H1 (cell line): ENCODE data around the gene AATK. TPM values are rescaled to one million over a fixed set of nuclear protein-coding genes. Genes with fewer than 3 reads are reported as not detected.

Experiments
- CTCF ChIA-PET: fragments of 300-600 bp; sonication (Branson Sonifier 250); formaldehyde crosslinking; loops from one replicate; lab custom pipeline; 2021; ENCODE audit not compliant: partially characterized antibody; lab: Charles Lee
- POLR2A ChIA-PET: fragments of 300-600 bp; sonication (Branson Sonifier 250); formaldehyde crosslinking; loops from one replicate; lab custom pipeline; 2021; ENCODE audit warnings: inconsistent platforms; ENCODE audit not compliant: partially characterized antibody; lab: Charles Lee
- DNase-seq, 2 experiments: peaks; one replicate each; pipeline versions ENCODE4 v3.0.0 to v3.0.0-alpha.2; 2010 to 2022; ENCODE audit warnings: low spot score in 2 of 2, low read depth in 1 of 2, mixed read lengths in 1 of 2
- FAIRE-seq: peaks from 2 replicates; lab custom pipeline; 2011; peaks lifted over from hg19 to GRCh38; lab: Jason Lieb, UNC
- H2AFZ ChIP-seq: 2 replicates; pipeline ENCODE4 v1.8.1; 2012; ENCODE audit warnings: low read length, inconsistent platforms
- H2AK5ac ChIP-seq: 2 replicates; pipeline ENCODE4 v1.6.1; 2013; ENCODE audit warnings: low read depth, low read length
- H2BK120ac ChIP-seq: replicated peaks from 2 replicates; pipeline ENCODE3; 2013; ENCODE audit warnings: low read depth, low read length, inconsistent platforms
- H2BK12ac ChIP-seq: 2 replicates; pipeline ENCODE4 v1.6.1; 2013; ENCODE audit warnings: low read depth, low read length
- H2BK15ac ChIP-seq: 2 replicates; pipeline ENCODE4 v1.6.1; 2013; ENCODE audit warnings: low read length
- H2BK20ac ChIP-seq: 2 replicates; pipeline ENCODE4 v1.6.1; 2013; ENCODE audit warnings: low read length
- H2BK5ac ChIP-seq: 2 replicates; pipeline ENCODE4 v1.6.1; 2013; ENCODE audit warnings: low read depth, low read length
- H3K14ac ChIP-seq: 2 replicates; pipeline ENCODE4 v1.6.1; 2013; ENCODE audit warnings: inconsistent platforms; ENCODE audit not compliant: insufficient read length
- H3K18ac ChIP-seq: 2 replicates; pipeline ENCODE4 v1.6.1; 2013; ENCODE audit warnings: low read length; ENCODE audit errors: extremely low read depth
- H3K23ac ChIP-seq: 2 replicates; pipeline ENCODE4 v1.6.1; 2013; ENCODE audit warnings: inconsistent platforms; ENCODE audit not compliant: insufficient read length
- H3K23me2 ChIP-seq: 2 replicates; pipeline ENCODE4 v1.6.1; 2013; ENCODE audit warnings: low read depth, low read length
- H3K27ac ChIP-seq: 2 replicates; pipeline ENCODE4 v1.6.1; 2011; ENCODE audit warnings: low read depth, low read length, inconsistent platforms
- H3K27me3 ChIP-seq, 4 experiments: replicated peaks in 1 of 4; 1 replicate in 1 of 4; 2 replicates in 3 of 4; pipeline versions ENCODE4 v1.6.1 to v1.8.1; 2011 to 2013; ENCODE audit warnings: low read length in 3 of 4, mild to moderate bottlenecking in 3 of 4, inconsistent platforms in 2 of 4, mixed read lengths in 2 of 4, moderate library complexity in 1 of 4; ENCODE audit not compliant: control insufficient read depth in 3 of 4, insufficient read depth in 3 of 4; ENCODE audit errors: extremely low read depth in 1 of 4
- H3K36me3 ChIP-seq, 4 experiments: 2 replicates each; pipeline versions ENCODE4 v1.6.1 to v1.8.1; 2011 to 2013; ENCODE audit warnings: mild to moderate bottlenecking in 4 of 4, low read length in 3 of 4, moderate library complexity in 2 of 4, control low read depth in 1 of 4, inconsistent platforms in 1 of 4; ENCODE audit not compliant: insufficient read depth in 4 of 4, control insufficient read depth in 2 of 4
- H3K4ac ChIP-seq: replicated peaks from 2 replicates; pipeline ENCODE3; 2013; ENCODE audit warnings: low read length, low read depth, mixed read lengths, inconsistent platforms; ENCODE audit not compliant: insufficient read length
- H3K4me1 ChIP-seq, 4 experiments: replicated peaks in 1 of 4; 1 replicate in 1 of 4; 2 replicates in 3 of 4; pipeline versions ENCODE4 v1.6.1 to v1.8.1; 2011 to 2013; ENCODE audit warnings: low read length in 3 of 4, inconsistent platforms in 2 of 4, mixed read lengths in 1 of 4; ENCODE audit not compliant: insufficient read depth in 4 of 4, control insufficient read depth in 3 of 4
- H3K4me2 ChIP-seq, 2 experiments: 2 replicates each; pipeline versions ENCODE4 v1.6.1 to v1.8.1; 2011 to 2013; ENCODE audit warnings: low read depth in 2 of 2, low read length in 2 of 2, control low read depth in 1 of 2, inconsistent platforms in 1 of 2, mild to moderate bottlenecking in 1 of 2; ENCODE audit not compliant: insufficient read depth in 1 of 2
- H3K4me3 ChIP-seq, 4 experiments: fragments of 200-600, 300-600 bp in 1 of 4; sonication (generic), shearing (Covaris generic), sonication (Bioruptor Twin) in 1 of 4; 2 replicates each; pipeline versions ENCODE4 v1.5.1 to v1.8.1; 2011 to 2016; ENCODE audit warnings: low read length in 4 of 4, low read depth in 3 of 4, control low read depth in 2 of 4, inconsistent platforms in 2 of 4, mild to moderate bottlenecking in 2 of 4, mixed read lengths in 1 of 4, moderate library complexity in 1 of 4; ENCODE audit not compliant: insufficient read depth in 2 of 4; ENCODE audit errors: extremely low read depth in 1 of 4
- H3K56ac ChIP-seq: replicated peaks from 2 replicates; pipeline ENCODE3; 2013; ENCODE audit warnings: low read depth, mild to moderate bottlenecking, mixed read lengths, low read length, inconsistent platforms; ENCODE audit not compliant: insufficient read length
- H3K79me1 ChIP-seq: 2 replicates; pipeline ENCODE4 v1.6.1; 2013; ENCODE audit warnings: low read depth, low read length, control low read depth
- H3K79me2 ChIP-seq, 2 experiments: 2 replicates each; pipeline versions ENCODE4 v1.6.1 to v1.8.1; 2012 to 2013; ENCODE audit warnings: low read length in 2 of 2, mild to moderate bottlenecking in 2 of 2, inconsistent platforms in 1 of 2; ENCODE audit not compliant: insufficient read depth in 2 of 2, control insufficient read depth in 1 of 2
- H3K9ac ChIP-seq, 4 experiments: replicated peaks in 1 of 4; 1 replicate in 1 of 4; 2 replicates in 3 of 4; pipeline versions ENCODE4 v1.6.1 to v1.8.1; 2011 to 2013; ENCODE audit warnings: low read depth in 3 of 4, low read length in 3 of 4, control low read depth in 2 of 4, mild to moderate bottlenecking in 2 of 4, moderate library complexity in 2 of 4, inconsistent platforms in 1 of 4; ENCODE audit errors: extremely low read depth in 1 of 4
- H3K9me3 ChIP-seq, 2 experiments: 2 replicates each; pipeline versions ENCODE4 v1.6.1 to v1.8.1; 2012 to 2013; ENCODE audit warnings: mild to moderate bottlenecking in 2 of 2, moderate library complexity in 2 of 2, control low read depth in 1 of 2, inconsistent platforms in 1 of 2, low read depth in 1 of 2, low read length in 1 of 2, mixed read lengths in 1 of 2; ENCODE audit not compliant: insufficient read depth in 2 of 2
- H4K20me1 ChIP-seq, 2 experiments: replicated peaks in 1 of 2; 2 replicates each; pipeline versions ENCODE3 to v1.8.1; 2011 to 2013; ENCODE audit warnings: inconsistent platforms in 2 of 2, low read length in 2 of 2, mild to moderate bottlenecking in 1 of 2; ENCODE audit not compliant: insufficient read depth in 2 of 2, control insufficient read depth in 1 of 2
- H4K5ac ChIP-seq: 2 replicates; pipeline ENCODE4 v1.6.1; 2013; ENCODE audit warnings: low read length, low read depth, mixed read lengths, inconsistent platforms; ENCODE audit not compliant: insufficient read length
- H4K8ac ChIP-seq: 2 replicates; pipeline ENCODE4 v1.8.0; 2013; ENCODE audit warnings: mild to moderate bottlenecking, moderate library complexity, low read length, inconsistent platforms; ENCODE audit not compliant: insufficient read depth; ENCODE audit errors: extremely low read depth
- H4K91ac ChIP-seq: replicated peaks from 2 replicates; pipeline ENCODE3; 2013; ENCODE audit warnings: low read length, mixed read lengths, inconsistent platforms; ENCODE audit not compliant: insufficient read length
- CEBPB ChIP-seq: IDR thresholded peaks from 2 replicates; pipeline ENCODE4 v1.6.1; 2012; ENCODE audit warnings: low read depth, low read length
- KDM4A ChIP-seq: IDR thresholded peaks from one replicate; pipeline ENCODE4 v1.7.1; 2012; ENCODE audit warnings: low read depth, mild to moderate bottlenecking, moderate library complexity, low read length, inconsistent platforms; ENCODE audit not compliant: severe bottlenecking
- SIRT6 ChIP-seq: IDR thresholded peaks from one replicate; pipeline ENCODE4 v1.7.1; 2012; ENCODE audit warnings: low read length, inconsistent platforms
- SIX5 ChIP-seq: IDR thresholded peaks from 2 replicates; pipeline ENCODE4 v1.6.1; 2011; ENCODE audit warnings: mild to moderate bottlenecking, low read depth, low read length
- TCF12 ChIP-seq: IDR thresholded peaks from 2 replicates; pipeline ENCODE4 v1.6.1; 2011; ENCODE audit warnings: low read depth, mild to moderate bottlenecking, low read length
- YY1 ChIP-seq: IDR thresholded peaks from 2 replicates; pipeline ENCODE4 v1.6.1; 2011; ENCODE audit warnings: low read depth, mild to moderate bottlenecking, low read length
- WGBS, 2 experiments: shearing (Covaris generic) in 1 of 2; methylation state at CpG; one replicate each; pipeline versions ENCODE4 v1.1.6 to v1.1.7; 2013 to 2015; ENCODE audit warnings: low lambda C conversion rate in 2 of 2, mixed read lengths in 2 of 2, inconsistent platforms in 1 of 2, low coverage in 1 of 2, missing lambda C conversion rate in 1 of 2; ENCODE audit not compliant: insufficient replicate concordance in 2 of 2, insufficient coverage in 1 of 2, insufficient read length in 1 of 2; ENCODE audit errors: extremely low coverage in 1 of 2, missing lambda C conversion rate in 1 of 2; 5-methylcytosine and 5-hydroxymethylcytosine counted together
- polyA plus RNA-seq, 7 experiments: library from polyadenylated mRNA; depleted of rRNA in 3 of 7; stranded (reverse) in 5 of 7; unstranded in 2 of 7; fragments of >200 nt in 5 of 7; fragments of 200-250 nt in 2 of 7; gene quantifications; 1 replicate in 5 of 7; 2 replicates in 1 of 7; 4 replicates in 1 of 7; pipeline versions ENCODE4 v1.2.1 to v1.2.3, GENCODE V29; 2011 to 2013; ENCODE audit warnings: missing spikeins in 2 of 7, mixed read lengths in 2 of 7
- total RNA-seq: library from RNA; stranded (reverse); fragmentation: NEBNext Ultra II Directional; extraction: Animal tissue kit (Norgen Biotek cat#: 25700); gene quantifications from 2 replicates; pipeline ENCODE4 v1.2.1, GENCODE V29; 2021
- TF ChIP-seq, protein P1 (sequence below): IDR thresholded peaks from 2 replicates; pipeline ENCODE4 v1.6.1; 2012; ENCODE audit warnings: inconsistent platforms

AATK gene
- total and polyA plus RNA-seq, 2 of the 8 experiments (the other 6 are each of a cell fraction or from before 2014, with no cell fraction given), result 1.7 to 3.5 TPM

DNA sequence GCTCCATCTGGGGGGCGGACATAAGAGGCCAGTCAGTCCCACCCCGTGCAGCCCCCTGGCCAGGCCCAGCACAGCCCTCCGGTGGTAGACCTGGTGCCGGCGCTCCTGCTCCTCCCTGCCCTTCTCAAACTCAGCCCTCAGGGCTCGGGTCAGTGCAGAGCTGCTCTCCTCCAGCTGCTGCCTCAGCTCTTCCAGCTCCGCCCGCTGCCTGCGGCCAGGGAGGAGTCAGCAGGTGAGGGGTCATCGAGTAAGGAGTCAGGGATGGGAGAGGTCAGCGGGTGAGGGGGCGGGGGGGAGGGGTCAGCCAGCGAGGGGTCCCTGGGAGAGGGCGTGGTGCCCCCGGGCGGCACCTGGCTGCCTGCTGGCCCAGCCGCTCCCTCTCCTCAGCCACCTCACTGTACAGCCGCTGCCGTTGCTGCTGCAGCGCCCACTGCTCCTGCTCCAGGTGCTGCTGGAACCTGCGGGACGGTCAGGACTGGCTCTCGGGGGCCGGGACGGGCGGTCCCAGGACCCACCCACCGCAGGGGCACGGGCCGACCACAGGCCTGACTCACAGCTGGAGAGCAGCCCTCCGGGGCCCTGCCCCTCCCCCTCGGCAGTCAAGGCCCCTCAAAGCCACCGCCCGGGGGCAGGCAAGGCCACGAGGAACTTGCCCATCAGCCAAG lies 26.5 kb upstream of the AATK start:
- H3K4me1 ChIP-seq, result no peaks in the 10 kb centered on the region
- no peak overlapping the region for H3K14ac ChIP-seq
- H4K91ac ChIP-seq, result no peak overlapping the region
- no peaks in the 10 kb centered on the region for H3K79me1 ChIP-seq
- WGBS, 2 experiments, result 93% methylated on average over 13 of the region's 34 CpGs; no CpG with 5 or more reads in 1 of the 2 experiments
- H3K9me3 ChIP-seq, result no peaks in the 10 kb centered on the region
- H3K4me3 ChIP-seq, result no peak overlapping the region
- H3K79me2 ChIP-seq, result no peaks in the 10 kb centered on the region
- TF ChIP-seq KDM4A (no peak), SIRT6 (no peak), SIX5 (no peak), CEBPB (no peak), TCF12 (no peak), YY1 (no peak)
- TF ChIP-seq, protein P1, sequence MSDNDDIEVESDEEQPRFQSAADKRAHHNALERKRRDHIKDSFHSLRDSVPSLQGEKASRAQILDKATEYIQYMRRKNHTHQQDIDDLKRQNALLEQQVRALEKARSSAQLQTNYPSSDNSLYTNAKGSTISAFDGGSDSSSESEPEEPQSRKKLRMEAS, result no peak
- no peaks in the 10 kb centered on the region for H3K23me2 ChIP-seq
- DNase-seq (no peak), FAIRE-seq (no peak)
- H3K9ac ChIP-seq, result no peak overlapping the region
- no peak overlapping the region; the same call in 1 of the 2 replicates for H4K8ac ChIP-seq
- no peak overlapping the region for H2AFZ ChIP-seq
- no peak overlapping the region for H3K4me2 ChIP-seq
- H4K5ac ChIP-seq, result no peak overlapping the region
- H2AK5ac ChIP-seq, result no peak overlapping the region
- no peak overlapping the region for H3K27ac ChIP-seq
- peaks cover 0 to 23% (median 3%) of the 10 kb centered on the region in 4 experiments; a peak in 3 of 8 replicates for H3K36me3 ChIP-seq
- no peak overlapping the region for H3K56ac ChIP-seq
- H2BK15ac ChIP-seq, result no peak overlapping the region
- H2BK12ac ChIP-seq, result no peak overlapping the region
- no peak overlapping the region for H2BK20ac ChIP-seq
- CTCF ChIA-PET, result interaction anchor here (0.7 to 2.0 kb wide), 6 partner anchors 10 to 71 kb away, joined by 3 to 7 read pairs (median 4); no protein-coding TSS in a partner anchor
- H3K18ac ChIP-seq, result no peak overlapping the region
- no peak overlapping the region for H2BK120ac ChIP-seq
- H4K20me1 ChIP-seq, result peaks cover 0 to 2% of the 10 kb centered on the region in 2 experiments
- no peak overlapping the region for H3K4ac ChIP-seq
- no peak overlapping the region for H3K23ac ChIP-seq
- no peak overlapping the region for H2BK5ac ChIP-seq
- no peaks in the 10 kb centered on the region for H3K27me3 ChIP-seq
- POLR2A ChIA-PET, result no interaction called here
